Panc1 (cell line): Measurements from ENCODE around the gene GULP1. TPM values are rescaled to one million over a fixed set of nuclear protein-coding genes. Genes with fewer than 3 reads are reported as not detected.

Experiments
- ATAC-seq: fragments of 200-7000 bp; cut with Tn5 transposase; 2 replicates; pipeline ENCODE4 v1.9.1; 2020; ENCODE audit warnings: mild to moderate bottlenecking, moderate library complexity
- BruUV-seq: library from RNA; stranded (reverse); fragments of 400-500 nt; replicated peaks from 2 replicates; lab custom pipeline; 2021; lab: Mats Ljungman, UMichigan
- CTCF ChIA-PET: fragments of 300-600 bp; sonication (Branson Sonifier 250); formaldehyde crosslinking; loops from one replicate; lab custom pipeline; 2022; ENCODE audit warnings: antibody characterized with exemption; lab: Charles Lee
- POLR2A ChIA-PET: fragments of 300-600 bp; sonication (Branson Sonifier 250); formaldehyde crosslinking; loops from one replicate; lab custom pipeline; 2022; ENCODE audit warnings: antibody characterized with exemption; lab: Charles Lee
- DNase-seq: peaks from one replicate; pipeline ENCODE4 v3.0.0-alpha.2; 2010; ENCODE audit warnings: low read depth, low spot score
- H3K27ac ChIP-seq: 2 replicates; pipeline ENCODE4 v1.5.1; 2011; ENCODE audit warnings: mild to moderate bottlenecking, low read length, inconsistent platforms
- H3K27me3 ChIP-seq: fragments of 200-500 bp; sonication (Bioruptor generic); 2 replicates; pipeline ENCODE4 v1.6.0; 2014; ENCODE audit warnings: low read length, inconsistent platforms; ENCODE audit not compliant: control insufficient read depth, insufficient read depth
- H3K36me3 ChIP-seq: fragments of 200-500 bp; sonication (Bioruptor generic); 2 replicates; pipeline ENCODE4 v1.5.1; 2014; ENCODE audit warnings: inconsistent platforms, mild to moderate bottlenecking, low read length, moderate library complexity; ENCODE audit not compliant: control insufficient read depth, insufficient read depth
- H3K4me1 ChIP-seq: 2 replicates; pipeline ENCODE4 v1.5.1; 2011; ENCODE audit warnings: inconsistent platforms, mild to moderate bottlenecking, low read length, moderate library complexity; ENCODE audit not compliant: control insufficient read depth, insufficient read depth
- H3K4me3 ChIP-seq, 2 experiments: 2 replicates each; pipeline ENCODE4 v1.5.1; 2011 to 2012; ENCODE audit warnings: low read depth in 2 of 2, low read length in 2 of 2, mild to moderate bottlenecking in 2 of 2, inconsistent platforms in 1 of 2, moderate library complexity in 1 of 2
- H3K9me3 ChIP-seq: fragments of 200-500 bp; sonication (Bioruptor generic); 2 replicates; pipeline ENCODE4 v1.5.1; 2014; ENCODE audit warnings: low read depth, mild to moderate bottlenecking, inconsistent platforms, low read length, moderate library complexity; ENCODE audit not compliant: control insufficient read depth, insufficient read depth
- POLR2AphosphoS5 ChIP-seq: IDR thresholded peaks from 2 replicates; pipeline ENCODE4 v1.6.1; 2012; ENCODE audit warnings: mild to moderate bottlenecking, low read depth, low read length, moderate library complexity
- SIN3A ChIP-seq: IDR thresholded peaks from 2 replicates; pipeline ENCODE4 v1.6.1; 2012; ENCODE audit warnings: low read depth, mild to moderate bottlenecking, low read length, moderate library complexity, borderline replicate concordance; ENCODE audit not compliant: insufficient read depth
- TCF7L2 ChIP-seq: IDR thresholded peaks from 2 replicates; pipeline ENCODE4 v1.6.1; 2011; ENCODE audit warnings: mild to moderate bottlenecking, low read depth, low read length, inconsistent platforms
- in situ Hi-C: cut with HindIII; loops from 2 replicates; pipeline ENCODE4 v1.10.0; 2016; ENCODE audit warnings: low sequenced_read_pairs, low pct_unique_long_range_greater_than_20kb
- intact Hi-C: fragments of 100-400 bp; cut with micrococcal nuclease; formaldehyde crosslinking; loops from one replicate; pipeline ENCODE4 v1.10.0; 2022; ENCODE audit not compliant: unreplicated experiment
- total RNA-seq: library from RNA; stranded (reverse); gene quantifications from one replicate; pipeline ENCODE4 v1.2.1, GENCODE V29; 2021; ENCODE audit not compliant: unreplicated experiment
- TF ChIP-seq, protein P1 (sequence below), 2 experiments: IDR thresholded peaks; 2 replicates each; pipeline ENCODE4 v1.6.1; 2011 to 2012; ENCODE audit warnings: low read depth in 2 of 2, control low read depth in 1 of 2, low read length in 1 of 2, mild to moderate bottlenecking in 1 of 2, moderate library complexity in 1 of 2; ENCODE audit not compliant: insufficient read depth in 1 of 2
- TF ChIP-seq, protein P2 (sequence below): fragments of 450-650 bp; IDR thresholded peaks from 2 replicates; pipeline ENCODE4 v1.5.1; 2017; ENCODE audit warnings: mild to moderate bottlenecking

Gene GULP1
- total RNA-seq, 1 experiment from 2014 or later, result 51.5 TPM

DNA sequence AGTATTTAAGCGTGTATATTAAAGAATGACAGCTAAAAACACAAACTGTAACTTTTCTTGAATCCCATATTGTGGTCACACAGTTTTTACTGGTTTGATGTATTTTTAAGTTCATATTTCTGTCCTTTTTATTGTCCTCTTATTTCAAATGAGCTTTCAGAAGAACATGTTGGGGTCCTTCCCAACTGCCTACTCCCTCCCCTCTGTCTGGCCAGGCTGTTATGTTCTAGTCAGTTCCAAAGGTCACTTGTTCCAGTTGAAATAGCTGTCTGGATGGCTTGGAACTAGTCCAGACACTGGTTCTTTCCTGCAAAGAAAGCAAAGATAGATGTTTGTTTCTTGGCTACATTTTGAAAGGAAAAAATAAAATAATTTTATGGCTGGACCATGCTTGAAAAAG is 306.9 kb downstream of the GULP1 start:
- H3K36me3 ChIP-seq, result peaks cover 7% of the 10 kb centered on the region; the same call in 1 of the 2 replicates
- no peaks in the 10 kb centered on the region for H3K4me1 ChIP-seq
- POLR2A ChIA-PET, result no interaction called here
- CTCF ChIA-PET, result no interaction called here
- intact Hi-C loops (no loop called here), in situ Hi-C loops (no loop called here)
- no peak overlapping the region for H3K27ac ChIP-seq
- ATAC-seq (no peak), DNase-seq (no peak)
- no TSS peak for BruUV-seq
- TF ChIP-seq, protein P1, sequence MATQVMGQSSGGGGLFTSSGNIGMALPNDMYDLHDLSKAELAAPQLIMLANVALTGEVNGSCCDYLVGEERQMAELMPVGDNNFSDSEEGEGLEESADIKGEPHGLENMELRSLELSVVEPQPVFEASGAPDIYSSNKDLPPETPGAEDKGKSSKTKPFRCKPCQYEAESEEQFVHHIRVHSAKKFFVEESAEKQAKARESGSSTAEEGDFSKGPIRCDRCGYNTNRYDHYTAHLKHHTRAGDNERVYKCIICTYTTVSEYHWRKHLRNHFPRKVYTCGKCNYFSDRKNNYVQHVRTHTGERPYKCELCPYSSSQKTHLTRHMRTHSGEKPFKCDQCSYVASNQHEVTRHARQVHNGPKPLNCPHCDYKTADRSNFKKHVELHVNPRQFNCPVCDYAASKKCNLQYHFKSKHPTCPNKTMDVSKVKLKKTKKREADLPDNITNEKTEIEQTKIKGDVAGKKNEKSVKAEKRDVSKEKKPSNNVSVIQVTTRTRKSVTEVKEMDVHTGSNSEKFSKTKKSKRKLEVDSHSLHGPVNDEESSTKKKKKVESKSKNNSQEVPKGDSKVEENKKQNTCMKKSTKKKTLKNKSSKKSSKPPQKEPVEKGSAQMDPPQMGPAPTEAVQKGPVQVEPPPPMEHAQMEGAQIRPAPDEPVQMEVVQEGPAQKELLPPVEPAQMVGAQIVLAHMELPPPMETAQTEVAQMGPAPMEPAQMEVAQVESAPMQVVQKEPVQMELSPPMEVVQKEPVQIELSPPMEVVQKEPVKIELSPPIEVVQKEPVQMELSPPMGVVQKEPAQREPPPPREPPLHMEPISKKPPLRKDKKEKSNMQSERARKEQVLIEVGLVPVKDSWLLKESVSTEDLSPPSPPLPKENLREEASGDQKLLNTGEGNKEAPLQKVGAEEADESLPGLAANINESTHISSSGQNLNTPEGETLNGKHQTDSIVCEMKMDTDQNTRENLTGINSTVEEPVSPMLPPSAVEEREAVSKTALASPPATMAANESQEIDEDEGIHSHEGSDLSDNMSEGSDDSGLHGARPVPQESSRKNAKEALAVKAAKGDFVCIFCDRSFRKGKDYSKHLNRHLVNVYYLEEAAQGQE (IDR thresholded peaks at IDR 0.05; ENCODE audit: insufficient read depth in 1 of 2, low read depth in 2 of 2, low read length in 1 of 2), result no peak
- TF ChIP-seq, protein P2, sequence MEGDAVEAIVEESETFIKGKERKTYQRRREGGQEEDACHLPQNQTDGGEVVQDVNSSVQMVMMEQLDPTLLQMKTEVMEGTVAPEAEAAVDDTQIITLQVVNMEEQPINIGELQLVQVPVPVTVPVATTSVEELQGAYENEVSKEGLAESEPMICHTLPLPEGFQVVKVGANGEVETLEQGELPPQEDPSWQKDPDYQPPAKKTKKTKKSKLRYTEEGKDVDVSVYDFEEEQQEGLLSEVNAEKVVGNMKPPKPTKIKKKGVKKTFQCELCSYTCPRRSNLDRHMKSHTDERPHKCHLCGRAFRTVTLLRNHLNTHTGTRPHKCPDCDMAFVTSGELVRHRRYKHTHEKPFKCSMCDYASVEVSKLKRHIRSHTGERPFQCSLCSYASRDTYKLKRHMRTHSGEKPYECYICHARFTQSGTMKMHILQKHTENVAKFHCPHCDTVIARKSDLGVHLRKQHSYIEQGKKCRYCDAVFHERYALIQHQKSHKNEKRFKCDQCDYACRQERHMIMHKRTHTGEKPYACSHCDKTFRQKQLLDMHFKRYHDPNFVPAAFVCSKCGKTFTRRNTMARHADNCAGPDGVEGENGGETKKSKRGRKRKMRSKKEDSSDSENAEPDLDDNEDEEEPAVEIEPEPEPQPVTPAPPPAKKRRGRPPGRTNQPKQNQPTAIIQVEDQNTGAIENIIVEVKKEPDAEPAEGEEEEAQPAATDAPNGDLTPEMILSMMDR, result no peak
- TF ChIP-seq SIN3A (no peak), TCF7L2 (no peak), POLR2AphosphoS5 (no peak)
- no peaks in the 10 kb centered on the region for H3K9me3 ChIP-seq
- no peaks in the 10 kb centered on the region for H3K27me3 ChIP-seq
- no peak overlapping the region for H3K4me3 ChIP-seq

DNA sequence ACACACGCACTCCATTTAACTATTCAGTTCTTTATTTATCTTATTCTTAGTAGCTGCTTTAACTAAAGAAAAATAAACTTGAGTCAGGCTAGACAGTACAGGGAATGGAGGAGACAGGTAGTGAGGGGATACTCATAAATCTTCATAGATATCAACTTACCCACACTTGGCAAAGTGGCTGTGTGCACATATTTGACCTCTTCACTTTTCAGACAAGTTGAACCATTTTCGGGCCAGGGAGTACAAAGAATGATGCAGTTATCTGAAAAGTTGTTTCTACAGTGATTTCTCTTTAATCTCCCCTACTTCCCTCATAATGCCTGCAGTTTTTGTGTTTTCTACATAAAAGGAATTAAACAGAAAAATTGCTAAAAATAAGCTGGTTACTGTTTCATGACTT is 307.5 kb downstream of the GULP1 start:
- intact Hi-C loops, result no loop called here
- in situ Hi-C loops, result no loop called here
- TF ChIP-seq, protein P2, result no peak
- TF ChIP-seq POLR2AphosphoS5, result no peak
- TF ChIP-seq, protein P1 (IDR thresholded peaks at IDR 0.05; ENCODE audit: insufficient read depth in 1 of 2, low read depth in 2 of 2, low read length in 1 of 2), result no peak
- TF ChIP-seq SIN3A, result no peak
- TF ChIP-seq TCF7L2, result no peak
- no TSS peak for BruUV-seq
- no peak for ATAC-seq
- Histone ChIP-seq H3K4me1 (no peaks in the 10 kb centered on the region), H3K4me3 (no peak overlapping the region), H3K9me3 (no peaks in the 10 kb centered on the region), H3K27ac (no peak overlapping the region), H3K27me3 (no peaks in the 10 kb centered on the region), H3K36me3 (peaks cover 4% of the 10 kb centered on the region; the same call in 1 of the 2 replicates)
- ChIA-PET CTCF (no interaction called here), POLR2A (no interaction called here)
- DNase-seq, result no peak
